Measurements from ENCODE around the gene C1orf159. TPM values are rescaled to one million over a fixed set of nuclear protein-coding genes. Genes with fewer than 3 reads are reported as not detected.
A peak's percentile ranks its signal among the peaks of the same experiment; 100 is the strongest.

C1orf159 gene
- total RNA-seq, 1 experiment from 2014 or later = 19.1 TPM

DNA sequence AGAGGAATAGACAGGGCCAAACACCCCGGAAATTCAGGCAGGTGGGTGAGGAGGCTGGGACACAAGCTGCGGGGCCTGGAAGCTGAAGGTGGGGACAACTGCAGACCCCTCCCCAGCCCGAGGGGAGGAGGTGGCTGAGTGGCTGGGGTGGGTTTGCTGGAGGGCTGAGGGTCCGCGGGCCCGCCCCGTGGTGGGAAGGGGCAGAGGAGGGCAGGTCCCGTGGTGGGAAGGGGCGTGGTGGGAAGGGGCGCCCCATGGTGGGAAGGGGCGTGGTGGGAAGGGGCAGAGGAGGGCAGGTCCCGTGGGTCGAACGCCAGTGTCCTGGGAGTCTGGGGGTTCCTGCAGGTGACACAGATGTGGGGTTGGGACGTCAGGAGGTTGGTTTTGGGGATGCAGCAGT is 33.5 kb upstream of the C1orf159 start:
- no peak for DNase-seq (ENCODE audit: low read depth)

DNA sequence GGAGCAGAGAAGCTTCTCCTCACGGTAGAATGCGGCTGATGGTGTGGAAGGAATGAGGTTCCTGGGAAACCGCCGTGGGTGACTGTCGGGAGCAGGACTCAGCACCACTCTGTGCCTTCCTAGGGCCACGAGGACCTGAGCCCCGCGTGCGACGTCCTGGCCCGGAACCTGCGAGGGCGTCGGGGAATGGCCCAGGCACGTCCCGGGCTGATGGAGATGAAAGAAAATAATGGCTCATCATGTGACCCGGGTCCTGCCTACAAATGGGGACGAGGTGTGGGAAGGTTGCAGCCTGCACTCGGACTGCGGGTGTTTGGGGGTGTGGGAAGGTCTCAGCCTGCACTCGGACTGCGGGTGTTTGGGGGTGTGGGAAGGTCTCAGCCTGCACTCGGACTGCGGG is 32.7 kb upstream of the C1orf159 start:
- DNase-seq (ENCODE audit: low read depth) = no peak

DNA sequence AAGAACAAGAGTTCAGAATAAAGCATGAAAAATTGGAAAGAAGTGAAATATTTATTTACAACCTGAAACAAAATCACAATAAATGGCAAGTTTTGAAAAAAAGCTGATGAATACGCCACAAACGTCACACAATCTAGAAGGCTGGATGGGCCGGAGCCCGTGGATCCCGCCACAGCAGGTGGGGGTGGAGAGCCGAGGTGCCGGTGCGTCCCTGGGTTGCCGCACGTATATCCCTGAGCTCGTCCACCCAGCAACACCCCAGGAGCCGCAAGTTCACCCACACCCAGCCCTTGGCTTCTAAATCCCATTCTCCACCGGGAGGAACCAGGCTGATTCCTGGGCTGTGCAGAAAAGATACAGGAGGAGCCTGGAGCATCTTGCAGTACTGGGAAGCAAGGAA is 32.2 kb upstream of the C1orf159 start:
- DNase-seq (ENCODE audit: low read depth) = no peak

DNA sequence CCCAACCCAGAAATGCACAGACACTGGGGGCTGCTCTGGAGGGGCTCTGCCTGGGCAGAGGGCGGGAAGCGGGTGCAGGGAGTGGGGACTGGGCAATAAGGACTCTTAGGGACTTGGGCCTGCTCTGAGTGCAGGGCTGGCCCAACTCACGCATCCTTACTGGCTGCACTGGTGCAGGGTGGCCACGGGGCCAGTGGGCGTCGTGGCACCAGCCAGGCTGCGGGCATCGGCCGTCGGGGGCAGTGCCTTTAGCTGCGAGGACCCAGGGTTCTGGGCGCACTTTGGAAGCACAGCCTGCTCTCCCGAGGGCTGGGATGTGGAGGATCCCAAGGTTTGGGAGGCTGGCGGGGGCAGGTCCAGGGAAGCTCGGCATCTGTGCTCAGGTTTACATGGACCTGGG is 30.7 kb upstream of the C1orf159 start:
- no peak for DNase-seq (ENCODE audit: low read depth)

DNA sequence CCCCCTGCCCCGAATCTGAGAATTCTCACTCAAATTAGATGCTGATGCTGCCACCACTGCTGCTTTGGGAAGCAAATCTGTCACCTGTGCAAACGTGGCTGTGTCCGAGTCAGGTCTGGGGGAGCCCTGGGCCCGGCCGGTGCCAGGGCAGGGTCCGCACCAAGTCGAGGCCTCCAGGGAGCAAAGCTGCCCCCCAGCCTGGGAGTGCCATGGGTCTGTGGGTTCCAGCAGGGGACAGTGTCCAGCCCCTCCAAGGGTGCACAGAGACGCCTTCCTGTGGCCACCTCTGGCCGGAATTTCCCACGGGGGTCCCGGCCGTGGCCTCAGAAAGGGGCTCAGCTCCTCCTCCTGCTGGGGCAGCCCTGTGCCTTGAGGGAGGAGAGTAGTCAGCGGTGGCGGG is 30.1 kb upstream of the C1orf159 start:
- no peak for DNase-seq (ENCODE audit: low read depth)

DNA sequence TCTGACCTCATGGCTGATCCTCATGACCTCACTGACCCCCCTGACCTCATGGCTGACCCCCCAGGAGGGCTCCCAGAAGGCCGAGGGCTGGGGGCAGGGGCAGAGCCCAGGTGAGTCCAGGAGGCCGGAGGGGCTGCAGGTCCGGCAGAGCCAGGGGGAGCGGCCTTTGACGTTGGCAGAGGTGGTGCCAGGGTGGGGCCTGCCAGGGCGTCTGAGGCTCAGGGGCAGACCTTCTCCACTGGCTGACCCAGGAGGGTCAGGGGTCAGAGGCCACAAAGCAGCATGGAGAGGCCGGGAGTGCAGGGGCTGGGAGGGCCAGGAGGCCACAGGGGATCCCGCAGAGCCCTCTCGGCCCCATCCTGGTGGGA is 29.6 kb upstream of the C1orf159 start:
- DNase-seq (ENCODE audit: low read depth) = no peak

DNA sequence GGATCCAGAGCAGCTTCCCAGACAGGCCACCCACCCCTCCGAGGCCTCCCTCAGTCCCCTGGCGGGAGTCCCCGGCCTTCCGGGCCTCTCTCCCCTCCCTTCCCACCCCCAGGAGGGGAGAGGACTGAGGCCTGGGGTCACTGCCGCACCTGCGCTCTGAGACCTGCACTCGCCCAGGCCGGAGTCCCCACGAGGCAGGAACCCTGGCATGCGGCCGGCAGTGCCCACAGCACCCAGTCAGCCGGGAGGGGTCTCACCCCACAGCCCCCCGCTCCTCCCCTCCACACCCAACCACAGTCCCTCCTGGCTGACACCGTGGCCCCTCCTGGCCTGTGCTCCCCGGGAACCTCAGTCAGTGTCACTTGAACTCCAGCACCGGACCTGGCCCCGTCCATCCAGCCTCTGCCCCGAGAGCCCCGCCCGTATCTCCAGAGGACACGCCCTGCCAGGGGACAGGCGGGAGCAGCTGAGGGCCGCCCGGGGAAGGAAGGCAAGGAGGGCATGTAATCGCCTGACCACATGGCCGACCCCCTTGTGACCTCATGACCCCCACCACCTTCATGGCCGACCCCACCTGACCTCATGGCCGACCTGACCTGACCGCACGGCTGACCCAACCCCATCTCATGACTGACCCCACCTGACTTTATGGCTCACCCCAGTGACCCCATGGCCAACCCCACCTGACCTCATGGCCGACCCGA is 29.1 kb upstream of the C1orf159 start:
- DNase-seq (ENCODE audit: low read depth) = no peak

DNA sequence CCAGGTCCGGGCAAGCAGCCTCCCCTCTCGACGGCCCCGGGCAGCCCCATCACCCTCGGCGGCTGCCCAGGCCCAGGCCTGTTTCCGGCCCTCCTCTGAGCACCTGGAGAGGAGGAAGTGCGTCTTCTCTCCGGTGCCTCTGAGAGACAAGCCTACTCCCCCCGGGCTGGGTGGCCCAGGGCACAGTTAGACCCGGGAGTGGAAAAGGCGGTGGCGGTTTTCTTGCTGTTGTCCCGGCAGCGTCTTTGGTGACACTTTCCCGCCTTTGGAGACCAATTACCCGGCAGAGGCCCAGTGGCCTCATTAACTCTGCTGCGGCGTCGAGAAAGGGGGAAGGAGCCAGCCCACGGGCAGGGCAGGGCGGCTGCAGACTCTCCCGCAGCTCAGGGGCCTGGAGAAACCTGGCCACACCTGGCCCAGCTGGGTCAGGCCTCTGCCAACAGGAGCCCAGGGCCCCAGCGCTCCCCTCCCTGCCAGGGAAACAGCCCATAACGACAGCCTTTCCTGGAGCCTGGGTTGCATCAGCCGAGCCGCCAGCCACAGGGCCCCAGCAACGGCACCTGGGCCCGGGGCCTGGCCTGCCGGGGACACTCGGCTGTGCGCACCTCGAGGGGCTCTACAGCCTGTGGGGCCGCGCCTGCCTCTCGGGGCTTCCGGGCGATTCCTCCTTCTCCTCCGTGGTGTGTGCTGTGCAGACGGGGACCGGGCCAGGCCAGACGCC is 28.4 kb upstream of the C1orf159 start:
- DNase-seq (ENCODE audit: low read depth) = no peak

DNA sequence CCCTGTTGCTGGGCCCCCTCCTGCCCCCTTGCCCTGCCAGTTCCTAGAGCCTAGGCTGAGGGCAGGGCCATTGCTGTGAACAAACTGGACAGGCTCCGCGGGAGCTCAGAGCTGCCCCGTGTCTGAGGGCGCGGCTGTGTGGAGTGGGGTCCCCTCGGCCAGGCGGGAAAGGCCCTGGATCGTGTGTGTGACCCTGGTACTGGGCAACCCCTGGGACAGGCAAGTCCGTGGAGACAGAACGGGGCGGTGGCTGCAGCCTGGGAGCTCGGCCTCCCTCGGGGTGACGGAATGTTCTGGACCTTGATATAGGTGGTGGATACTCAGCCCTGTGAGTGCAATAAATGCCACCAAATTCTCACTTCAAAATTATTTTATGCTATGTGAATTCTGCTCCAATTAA is 27.7 kb upstream of the C1orf159 start:
- no peak for DNase-seq (ENCODE audit: low read depth)

DNA sequence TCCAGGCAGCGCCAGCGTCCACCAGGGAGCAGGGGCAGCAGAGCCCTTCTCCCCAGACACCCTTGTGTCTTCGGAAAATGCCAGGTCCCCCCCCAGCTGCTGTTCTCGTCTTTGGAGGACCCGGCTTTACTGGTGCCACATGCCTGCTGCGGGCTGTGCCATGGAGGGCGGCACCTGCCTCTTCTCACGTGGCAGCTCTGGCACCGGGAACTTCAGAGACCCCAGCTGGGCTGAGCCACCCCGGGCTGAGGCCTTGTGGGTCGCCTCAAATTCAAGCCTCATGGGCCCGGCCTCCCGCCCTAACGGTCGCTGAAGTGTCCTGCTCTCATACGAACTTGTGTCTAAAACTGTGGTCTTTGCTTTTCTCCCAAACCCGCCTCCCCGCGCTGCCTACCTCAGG is 27.0 kb upstream of the C1orf159 start:
- DNase-seq (ENCODE audit: low read depth) = no peak

DNA sequence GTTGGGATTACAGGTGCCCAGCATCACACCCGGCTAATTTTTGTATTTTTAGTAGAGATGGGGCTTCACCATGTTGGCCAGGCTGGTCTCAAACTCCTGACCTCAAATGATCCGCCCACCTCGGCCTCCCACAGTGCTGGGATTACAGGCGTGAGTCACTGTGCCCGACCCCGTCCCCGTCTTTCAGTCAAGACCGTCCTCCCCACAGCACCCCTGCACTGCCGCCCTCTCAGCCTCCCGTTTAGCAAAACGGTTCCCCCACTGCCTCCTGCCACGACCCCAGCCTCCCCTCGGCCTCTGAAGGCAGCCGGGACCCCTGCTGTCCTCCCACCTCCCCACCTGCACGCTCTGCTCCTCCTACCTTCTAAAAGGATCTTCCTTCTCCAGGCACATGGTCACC is 26.5 kb upstream of the C1orf159 start:
- DNase-seq (ENCODE audit: low read depth) = peak; percentile 45

DNA sequence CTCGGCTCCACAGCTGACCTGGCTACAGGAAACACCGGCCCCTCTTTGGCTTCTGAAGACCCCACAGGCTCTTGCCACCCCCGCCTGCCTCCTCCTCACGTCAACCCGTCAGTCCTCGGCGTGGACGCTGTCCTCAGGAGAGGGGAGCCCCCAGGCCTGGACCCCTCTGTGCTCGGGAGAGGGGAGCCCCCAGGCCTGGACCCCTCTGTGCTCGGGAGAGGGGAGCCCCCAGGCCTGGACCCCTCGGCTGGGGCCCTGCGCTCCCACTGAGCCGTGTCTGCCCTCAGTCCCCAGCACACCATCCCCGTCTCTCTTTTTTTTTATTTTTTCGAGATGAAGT is 26.0 kb upstream of the C1orf159 start:
- DNase-seq (ENCODE audit: low read depth) = no peak

DNA sequence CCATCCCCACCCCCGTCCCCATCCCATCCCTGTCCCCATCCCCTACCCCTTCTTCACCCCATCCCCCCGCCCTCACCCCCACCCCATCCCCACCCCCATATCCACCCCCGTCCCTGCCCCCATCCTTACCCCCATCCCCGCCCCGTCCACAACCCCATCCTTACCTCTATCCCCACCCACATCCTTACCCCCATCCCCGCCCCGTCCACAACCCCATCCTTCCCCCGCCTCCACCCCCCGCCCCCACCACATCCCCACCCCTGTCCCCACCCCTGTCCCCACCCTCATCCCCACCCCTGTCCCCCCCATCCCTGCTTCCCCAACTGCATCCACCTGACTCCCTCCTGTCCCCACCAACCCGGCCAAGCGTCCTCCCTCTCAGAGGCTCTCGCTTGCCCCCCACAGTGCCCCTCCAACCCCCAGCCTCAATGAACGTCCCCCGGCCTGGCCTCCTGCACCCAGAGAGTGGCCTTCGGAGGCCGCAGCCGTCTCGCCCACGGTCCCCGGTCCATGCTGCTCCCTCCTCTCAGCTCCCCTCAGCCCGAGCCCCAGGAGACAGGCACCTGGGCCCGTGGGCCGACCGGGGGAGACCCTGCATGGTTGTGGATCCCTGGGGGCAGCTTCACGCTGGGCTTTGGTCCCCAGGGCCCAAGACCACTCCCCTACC is 25.5 kb upstream of the C1orf159 start:
- no peak for DNase-seq (ENCODE audit: low read depth)

DNA sequence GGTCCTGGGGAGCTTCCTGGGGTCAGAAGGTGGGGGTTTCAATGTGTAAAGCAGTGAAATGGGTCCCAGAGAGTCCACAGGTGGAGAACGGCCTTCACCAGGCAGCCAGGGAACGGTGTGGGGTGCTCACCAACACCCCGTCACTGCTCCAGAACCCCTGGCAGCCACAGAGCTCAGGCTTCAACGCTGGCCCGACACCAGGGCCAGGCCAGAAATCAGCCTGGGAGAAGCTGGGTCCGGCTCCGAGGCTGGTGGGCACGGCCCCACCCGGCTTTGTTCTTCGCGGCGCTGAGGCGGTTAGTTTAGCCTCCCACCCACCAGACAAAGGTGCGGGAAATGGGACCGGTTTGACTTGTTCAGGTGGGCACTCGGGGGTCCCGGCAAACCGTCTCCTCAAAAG is 24.8 kb upstream of the C1orf159 start:
- no peak for DNase-seq (ENCODE audit: low read depth)

DNA sequence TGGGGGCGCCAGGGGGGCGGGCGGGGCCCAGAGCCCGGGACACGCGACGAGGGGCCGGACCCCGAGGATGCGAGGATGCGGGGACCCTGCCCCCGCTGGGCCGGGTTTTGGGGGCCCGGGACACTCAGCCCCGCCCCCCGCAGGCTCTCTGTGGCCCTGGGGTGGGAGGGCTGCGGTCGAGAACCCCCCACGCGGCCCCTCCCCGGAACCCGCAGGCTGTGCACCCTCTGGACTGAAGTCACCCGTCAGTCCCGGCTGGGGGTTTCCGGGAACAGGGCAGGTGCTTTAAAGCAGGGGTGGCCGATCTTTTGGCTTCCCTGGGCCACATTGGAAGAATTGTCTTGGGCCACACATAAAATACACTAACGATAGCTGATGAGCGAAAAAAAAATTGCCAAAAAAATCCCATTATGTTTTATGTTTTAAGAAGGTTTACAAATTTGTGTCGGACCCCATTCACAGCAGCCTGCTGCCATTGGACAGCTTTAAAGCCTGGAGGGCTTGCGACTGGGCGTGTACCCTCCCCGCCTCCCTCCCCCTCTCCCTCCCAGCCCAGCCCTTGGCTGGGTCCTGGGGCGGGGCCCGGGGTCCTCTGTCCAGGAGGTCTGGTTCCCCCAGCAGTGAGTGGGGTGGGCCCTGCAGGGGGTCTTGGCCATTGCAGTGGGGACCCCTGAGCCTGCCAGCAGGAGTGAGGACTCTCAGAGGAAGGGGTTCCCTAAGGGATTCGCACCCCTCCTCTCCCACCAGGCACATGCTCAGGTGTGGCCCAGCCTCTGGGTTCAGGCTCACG is 21.6 kb upstream of the C1orf159 start:
- no peak for DNase-seq (ENCODE audit: low read depth)

DNA sequence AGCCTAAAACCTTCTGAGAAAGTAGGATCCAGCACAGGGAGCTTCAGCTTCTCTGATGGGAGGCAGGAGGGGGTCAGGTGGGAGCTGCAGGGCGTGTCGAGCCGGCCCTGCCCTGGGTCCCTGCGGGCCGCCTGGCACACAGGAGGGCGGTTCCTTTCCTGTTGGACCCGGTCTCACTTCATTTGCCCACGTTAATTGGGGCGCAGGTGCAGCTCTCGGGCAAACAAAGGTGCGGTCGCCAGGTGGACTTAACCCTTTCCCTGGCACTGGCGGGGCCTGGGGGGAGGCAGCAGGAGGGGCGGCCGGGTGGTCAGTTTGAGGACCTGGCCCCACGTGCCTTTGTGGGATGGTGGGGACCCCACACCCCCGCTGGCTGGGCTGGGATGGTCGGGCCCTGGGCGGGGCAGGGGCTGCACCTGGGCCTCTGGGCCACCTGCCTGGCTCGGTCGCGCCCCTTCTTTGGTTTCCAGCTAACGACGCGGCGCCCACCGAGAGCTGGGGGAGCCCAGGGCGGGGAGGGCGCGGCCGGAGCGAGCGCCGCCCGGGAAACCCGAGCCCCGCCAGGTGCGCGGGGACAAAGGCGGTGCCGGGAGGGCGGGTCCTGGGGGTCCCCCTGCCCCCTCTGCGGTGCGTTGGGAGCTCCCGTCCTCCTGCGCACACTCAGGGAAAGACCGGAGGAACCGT is 20.8 kb upstream of the C1orf159 start:
- DNase-seq (ENCODE audit: low read depth) = no peak

DNA sequence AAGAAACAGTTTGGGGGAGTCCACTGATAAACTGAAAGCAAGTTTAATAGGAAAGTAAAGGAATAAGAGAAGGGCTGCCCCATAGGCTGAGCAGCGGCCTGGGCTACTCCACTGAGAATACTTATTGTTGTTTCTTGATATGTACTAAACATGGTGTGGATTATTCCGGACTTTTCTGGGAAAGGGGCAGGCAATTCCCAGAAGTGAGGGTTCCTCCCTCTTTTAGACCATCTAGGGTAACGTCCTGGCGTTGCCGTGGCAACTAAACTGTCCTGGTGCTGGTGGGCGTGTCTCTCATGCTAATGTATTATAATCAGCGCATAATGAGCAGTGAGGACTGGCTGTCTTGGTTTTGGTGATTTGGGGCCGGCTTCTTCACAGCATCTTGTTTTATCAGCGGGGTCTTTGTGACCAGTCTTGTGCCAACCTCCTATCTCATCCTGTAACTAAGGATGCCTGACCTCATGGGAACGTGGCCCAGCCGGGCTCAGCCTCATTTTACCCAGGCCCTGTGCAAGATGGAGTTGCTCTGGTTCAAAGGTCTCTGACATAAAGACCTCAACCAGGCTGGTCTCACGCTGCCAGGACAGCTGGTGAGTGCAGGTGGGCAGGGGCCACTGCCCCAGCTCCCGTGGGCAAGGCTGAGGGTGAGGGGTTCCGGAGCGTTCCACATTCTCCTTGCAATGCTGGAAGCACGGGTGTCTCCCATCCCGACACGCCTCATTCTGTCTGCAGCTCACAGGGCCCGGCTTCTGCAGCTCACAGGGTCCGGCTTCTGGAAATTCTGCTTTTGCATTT is 19.6 kb upstream of the C1orf159 start:
- no peak for DNase-seq (ENCODE audit: low read depth)

DNA sequence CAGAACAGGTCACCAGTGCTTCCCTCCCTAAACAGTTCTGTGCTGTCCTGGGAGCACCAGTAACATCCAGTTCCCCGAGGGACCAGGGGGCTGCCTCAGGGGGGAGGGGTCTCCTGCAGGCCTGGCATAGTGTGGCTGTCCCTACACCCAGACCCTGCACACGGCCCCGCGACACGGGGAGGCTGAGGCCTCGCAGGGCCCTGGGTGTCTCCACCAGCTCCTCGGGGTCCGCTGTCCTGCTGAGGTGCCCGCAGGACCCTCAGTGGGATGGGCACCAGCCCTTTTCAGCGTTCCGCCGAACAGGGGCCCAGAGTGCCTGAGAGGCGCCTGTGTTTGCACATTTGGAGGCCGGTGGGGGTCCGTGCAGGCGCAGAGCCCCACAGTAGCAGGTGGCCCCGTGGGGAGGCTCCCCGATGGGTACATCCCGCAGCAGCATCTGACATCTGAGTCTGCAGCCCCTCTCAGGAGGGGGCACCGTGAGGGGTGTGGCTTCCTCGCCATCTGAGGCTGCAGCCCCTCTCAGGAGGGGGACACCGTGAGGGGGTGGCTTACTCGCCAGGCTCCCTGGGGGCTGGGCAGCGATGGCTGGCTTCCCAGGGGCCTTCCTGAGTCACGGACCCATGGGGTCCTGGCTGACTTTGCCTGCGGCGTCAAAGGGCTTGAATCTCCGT is 18.5 kb upstream of the C1orf159 start:
- no peak for DNase-seq (ENCODE audit: low read depth)

DNA sequence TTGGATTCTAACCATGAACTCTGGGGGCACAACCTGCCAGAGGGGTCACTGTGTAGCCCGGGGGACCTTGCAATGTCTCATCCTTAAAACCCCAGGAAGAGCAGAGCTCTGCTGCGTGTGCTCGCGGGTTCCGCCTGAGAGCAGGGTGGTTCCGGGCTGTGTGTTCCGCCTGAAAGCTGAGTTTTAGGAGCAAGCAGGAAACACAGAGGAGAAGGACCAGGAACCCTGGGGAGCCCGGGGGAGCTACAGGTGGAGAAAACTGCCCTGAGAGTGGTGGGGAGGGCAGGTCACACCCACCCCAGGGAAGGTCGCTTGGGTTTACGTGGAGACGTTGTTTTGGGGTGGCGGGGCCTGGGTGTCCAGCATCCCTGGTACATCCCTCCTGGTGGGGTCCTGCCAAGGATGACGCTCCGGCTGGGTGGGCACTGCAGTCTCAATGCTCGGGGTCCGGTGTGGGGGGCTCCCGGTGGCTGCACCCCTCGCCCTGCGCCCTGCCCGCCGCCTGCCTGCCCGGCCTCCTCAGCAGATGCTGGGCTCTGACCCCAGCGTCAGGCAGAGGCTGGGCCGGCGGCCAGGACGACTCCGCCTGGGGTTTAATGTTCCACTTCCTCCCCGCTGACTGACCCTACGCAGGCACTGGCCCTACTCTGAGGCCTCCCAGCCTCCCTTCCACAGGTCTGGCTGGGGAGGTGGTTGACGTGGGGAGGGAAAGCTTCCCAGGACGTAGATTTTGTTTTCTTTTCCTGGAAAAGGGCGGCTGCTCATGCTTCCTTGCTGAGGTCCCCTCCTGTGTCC is 17.3 kb upstream of the C1orf159 start:
- no peak for DNase-seq (ENCODE audit: low read depth)

All from Daoy (cell line).